HG02571 (cell line): ENCODE data around the gene INSYN2B.
"Not testable (repeated sequence)": the region's sequence is repeated elsewhere in the genome, so short reads cannot be mapped to it uniquely, and the experiment has no call there.

Experiments
- ATAC-seq: cut with Tn5 transposase; IDR thresholded peaks from one replicate; pipeline ENCODE4 v1.9.1; 2021; ENCODE audit warnings: mild to moderate bottlenecking, moderate library complexity; ENCODE audit not compliant: unreplicated experiment

Gene INSYN2B

DNA sequence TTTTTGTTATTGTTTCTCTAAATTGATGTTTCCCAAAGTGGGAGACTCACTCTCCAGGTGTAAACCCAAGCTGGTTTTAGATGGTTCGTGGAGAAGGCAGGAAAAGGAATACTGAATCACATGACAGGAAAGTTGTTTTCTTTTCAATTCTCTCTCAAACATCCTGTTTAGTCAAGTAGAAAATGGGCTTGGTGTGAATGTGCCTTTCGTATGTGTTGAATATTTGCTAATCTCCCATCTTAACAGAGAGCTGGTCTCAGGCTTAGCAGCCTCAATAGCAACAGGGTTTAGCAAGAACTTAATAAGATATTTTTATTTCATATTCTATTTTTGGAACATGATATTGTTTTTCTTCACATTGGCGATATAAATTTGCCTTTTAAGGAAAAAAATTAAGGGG, 119.7 kb downstream of the INSYN2B start:
- ATAC-seq, result no peak

DNA sequence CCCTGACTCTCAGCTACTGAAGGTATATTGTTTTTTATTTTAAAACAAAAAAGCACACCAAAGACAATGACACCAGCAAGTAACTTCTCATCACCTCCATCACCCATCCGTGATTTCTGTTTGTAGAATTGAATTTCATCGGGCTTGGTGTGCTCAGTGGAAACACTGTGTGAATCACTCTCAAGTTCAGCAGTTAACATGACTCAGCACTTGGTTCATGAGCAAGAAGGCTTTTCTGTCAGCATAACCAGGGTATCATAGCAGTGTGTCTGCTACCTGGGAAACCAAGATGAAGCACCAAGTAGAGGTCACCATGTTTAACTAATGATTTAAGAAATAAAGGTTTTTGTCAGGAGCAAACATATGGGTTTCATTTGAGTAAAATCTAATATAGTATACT, 123.7 kb downstream of the INSYN2B start:
- no peak for ATAC-seq

- no peak for ATAC-seq
Observed at GRCh38 chr5:169851321-169851850, 128.9 kb downstream of the INSYN2B start.

DNA sequence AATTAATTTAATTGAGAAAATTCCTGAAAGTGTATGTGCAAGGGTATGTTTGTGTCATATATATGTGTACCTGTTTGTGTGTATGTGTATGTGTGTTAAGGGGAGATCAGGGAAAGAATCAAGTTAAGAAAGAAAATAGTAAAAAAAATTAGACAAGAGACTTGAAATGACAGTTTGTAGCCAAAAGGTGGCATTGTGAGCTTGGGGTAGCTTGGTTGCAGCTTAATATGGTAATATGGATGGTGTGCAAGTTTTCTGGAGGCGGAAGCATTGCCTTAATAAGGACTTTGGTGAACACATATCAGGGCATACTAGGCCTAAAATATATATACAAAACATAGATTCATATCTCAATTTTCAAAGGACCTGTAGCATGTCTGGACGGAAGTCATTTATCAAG, 129.9 kb downstream of the INSYN2B start:
- no peak for ATAC-seq

DNA sequence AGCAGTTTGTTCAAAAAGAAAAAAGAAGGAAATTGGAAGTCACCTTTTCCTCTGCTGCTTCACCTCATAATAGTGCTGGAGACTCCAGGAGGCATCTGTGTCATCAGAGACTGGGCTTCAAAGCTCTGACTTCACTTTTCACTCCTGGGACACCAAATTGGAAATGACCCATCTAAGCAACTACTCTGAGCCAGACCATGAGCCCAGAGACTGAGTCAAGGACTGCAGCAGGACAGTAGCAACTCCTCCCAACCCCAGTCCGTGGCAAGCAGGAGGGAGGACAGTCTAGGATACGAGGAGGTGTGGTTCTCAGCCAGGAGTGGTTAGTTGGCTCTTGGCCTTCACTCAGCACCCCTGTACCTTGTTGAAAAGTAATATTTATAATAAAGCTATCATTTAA, 131.5 kb downstream of the INSYN2B start:
- no peak for ATAC-seq

- ATAC-seq, result no peak
Observed at GRCh38 chr5:169848271-169848670, 132.0 kb downstream of the INSYN2B start.

- no peak for ATAC-seq
Observed at GRCh38 chr5:169847519-169847918, 132.8 kb downstream of the INSYN2B start.

DNA sequence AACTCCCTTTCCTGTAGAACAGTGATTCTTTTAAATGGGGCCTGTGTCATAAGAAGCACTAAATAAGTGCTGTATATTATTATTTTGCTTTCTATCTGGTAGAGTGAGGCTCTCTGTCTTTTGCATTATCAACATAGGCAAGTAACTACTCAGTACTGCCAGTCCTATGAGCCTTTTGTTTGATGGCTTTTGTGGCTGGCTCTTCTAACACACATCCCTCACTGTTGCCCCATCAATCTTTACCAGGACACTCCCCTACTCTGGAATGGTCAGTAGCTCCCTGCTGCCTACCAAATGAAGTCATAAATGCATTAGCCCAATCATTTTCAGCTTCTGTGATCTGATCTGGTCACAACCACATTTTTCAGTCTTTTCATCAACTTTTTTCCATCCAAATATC, 137.6 kb downstream of the INSYN2B start:
- ATAC-seq, result no peak

DNA sequence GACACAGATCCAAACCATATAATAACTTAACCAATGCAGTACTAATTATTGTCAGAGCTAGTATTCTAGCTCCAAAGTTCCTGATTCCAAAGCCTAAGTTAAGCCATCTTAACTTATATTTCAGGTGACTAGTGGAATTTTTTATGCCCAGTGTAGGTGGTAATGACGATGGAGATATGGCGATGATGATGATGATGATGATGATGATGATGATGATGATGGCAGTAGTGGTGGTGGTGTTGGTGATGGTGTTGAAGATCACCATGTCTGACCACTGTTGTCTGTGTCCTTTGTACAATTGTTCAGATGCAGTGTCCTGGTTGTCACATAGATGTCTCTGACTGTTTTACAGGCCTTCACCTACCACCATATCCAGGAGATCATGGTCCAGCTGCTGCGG, 139.9 kb downstream of the INSYN2B start:
- ATAC-seq, result no peak

- ATAC-seq, result peak; percentile 83
Observed at GRCh38 chr5:169838688-169839087, 141.6 kb downstream of the INSYN2B start.

GRCh38 chr5:169837686-169838085, 142.6 kb downstream of the INSYN2B start:
- ATAC-seq, result no peak

DNA sequence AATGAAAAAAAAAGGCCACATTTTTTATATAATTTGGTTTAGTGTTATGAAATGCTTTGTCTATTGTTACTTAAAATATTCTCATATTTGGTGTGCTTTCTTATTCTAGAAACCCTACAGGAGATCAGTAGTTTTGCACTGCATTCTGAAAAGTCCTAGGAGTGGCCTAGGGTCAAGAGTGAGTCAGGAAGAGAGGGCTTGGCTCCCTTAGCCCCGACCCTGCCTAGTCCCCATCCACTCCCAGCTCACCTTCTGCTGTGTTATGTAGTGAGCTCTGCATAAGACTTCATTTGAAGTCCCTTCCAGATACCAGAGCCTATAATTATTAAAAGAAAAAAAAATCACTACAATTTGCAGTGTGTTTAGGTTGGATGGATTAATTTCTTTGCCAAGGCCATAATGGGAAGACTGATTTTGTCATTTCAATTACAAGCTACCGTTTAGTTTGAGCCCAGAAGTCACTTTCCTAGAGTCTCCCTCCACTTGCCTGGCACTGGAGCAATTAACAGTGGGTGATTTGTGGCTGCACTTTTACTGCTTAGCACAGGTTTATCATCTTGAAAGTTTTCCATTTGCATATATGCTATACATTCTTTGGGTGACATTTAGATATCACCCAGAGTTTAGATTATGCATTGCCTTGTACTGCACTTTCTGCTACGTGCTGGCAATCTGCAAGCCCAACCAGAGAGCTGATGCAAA, 143.3 kb downstream of the INSYN2B start:
- ATAC-seq, result no peak

DNA sequence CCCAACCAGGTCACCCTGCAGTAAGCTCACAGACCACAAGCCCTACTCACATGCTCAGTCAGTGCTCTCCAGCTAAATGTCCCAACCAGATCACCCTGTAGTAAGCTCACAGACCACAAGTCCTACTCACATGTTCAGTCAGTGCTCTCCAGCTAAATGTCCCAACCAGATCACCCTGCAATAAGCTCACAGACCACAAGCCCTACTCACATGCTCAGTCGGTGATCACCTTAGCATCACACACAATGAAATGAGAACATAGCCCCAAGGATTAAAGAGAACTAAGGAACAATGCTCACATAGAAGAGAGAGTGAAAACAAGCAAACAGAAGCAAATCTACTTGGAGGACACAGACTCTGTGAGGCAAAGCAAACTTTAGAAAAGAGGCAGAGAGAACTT, 145.8 kb downstream of the INSYN2B start:
- ATAC-seq, result not testable (repeated sequence)

DNA sequence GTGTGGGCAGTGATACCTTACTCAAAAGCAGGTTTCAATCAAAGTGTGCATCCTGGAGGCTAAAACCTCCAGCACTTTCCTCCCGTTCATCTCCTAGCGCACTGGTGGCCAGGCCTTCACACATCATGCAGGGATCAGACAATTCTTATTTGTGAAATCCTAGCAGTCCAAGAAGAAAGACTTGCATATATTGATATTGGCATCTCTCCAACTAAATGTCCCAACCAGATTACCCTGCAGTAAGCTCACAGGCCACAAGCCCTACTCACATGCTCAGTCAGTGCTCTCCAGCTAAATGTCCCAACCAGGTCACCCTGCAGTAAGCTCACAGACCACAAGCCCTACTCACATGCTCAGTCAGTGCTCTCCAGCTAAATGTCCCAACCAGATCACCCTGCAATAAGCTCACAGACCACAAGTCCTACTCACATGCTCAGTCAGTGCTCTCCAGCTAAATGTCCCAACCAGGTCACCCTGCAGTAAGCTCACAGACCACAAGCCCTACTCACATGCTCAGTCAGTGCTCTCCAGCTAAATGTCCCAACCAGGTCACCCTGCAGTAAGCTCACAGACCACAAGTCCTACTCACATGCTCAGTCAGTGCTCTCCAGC, 146.5 kb downstream of the INSYN2B start:
- ATAC-seq, result not testable (repeated sequence)

DNA sequence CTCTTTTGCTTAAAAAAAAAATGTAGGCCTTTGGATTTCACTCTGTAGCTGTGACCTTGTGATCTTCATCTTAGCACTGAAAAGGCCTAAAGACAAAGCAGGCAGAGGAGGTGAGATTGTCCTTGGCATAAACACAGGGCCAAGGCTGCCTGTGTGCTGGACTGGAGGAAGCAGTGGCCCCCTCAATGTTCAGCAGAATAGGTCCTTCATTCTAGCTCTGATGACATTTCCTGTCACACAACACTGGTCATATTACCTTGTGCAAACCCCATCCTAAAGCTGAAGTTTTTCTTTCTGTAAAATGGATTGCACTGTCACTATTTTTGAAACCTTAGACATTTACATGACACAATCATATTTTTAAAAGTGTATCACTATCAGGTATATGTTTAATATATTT, 147.4 kb downstream of the INSYN2B start:
- ATAC-seq, result no peak

DNA sequence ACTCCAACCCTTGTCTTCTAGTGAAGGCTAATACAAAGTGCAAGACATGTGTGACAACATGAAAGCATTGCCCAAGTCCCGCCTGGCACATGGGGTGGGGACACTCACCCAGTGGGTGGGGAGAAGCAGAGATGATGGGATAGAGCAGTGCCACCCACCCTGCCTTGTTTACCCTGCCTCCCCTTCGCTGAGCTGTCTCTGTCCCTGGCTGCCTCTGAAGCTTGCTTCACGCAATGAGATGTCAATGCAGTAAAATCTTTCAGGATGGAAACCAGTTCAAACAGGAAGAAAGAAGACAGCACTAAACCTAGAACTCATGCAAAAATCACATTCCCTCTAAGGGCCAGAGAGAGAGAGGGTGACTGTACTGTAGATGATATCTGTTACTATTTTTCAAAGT, 148.0 kb downstream of the INSYN2B start:
- ATAC-seq, result no peak

DNA sequence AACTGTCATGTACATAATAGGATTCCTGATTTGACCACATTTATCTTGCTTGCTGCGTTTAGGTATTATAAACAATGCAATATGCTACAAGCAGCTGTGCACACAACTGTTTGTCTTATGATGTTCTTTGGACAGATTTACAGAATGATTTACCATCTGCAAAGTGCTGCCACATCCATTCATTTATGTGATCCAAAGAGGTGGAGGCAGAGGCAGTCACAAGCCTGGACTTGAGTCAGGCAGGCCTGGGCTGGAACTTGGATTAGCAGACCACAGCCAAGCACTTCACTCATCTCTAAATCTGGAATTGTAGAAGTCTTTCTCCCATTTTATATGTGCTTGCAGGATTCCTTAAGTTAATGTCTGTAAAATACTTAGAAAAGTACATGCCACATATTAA, 149.0 kb downstream of the INSYN2B start:
- no peak for ATAC-seq

DNA sequence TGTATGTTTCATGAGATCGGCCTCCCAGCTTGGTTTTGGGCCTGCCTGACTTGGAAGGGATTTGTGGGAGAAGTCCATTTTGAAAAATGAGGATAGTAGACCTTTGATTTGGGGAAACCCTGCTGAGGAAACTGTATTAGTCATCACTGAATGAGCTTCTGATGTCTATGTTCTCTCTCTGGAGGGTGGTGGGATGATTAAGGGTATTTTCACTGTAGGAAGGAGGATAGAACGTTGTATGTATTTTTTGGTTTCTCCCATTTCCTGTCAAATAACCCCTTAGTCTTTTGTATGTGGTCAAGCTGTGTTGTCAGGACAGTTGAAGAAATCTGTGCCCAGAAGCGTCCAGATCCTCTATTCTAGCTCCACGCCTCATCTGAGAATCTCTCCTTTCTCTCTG, 151.9 kb downstream of the INSYN2B start:
- no peak for ATAC-seq

DNA sequence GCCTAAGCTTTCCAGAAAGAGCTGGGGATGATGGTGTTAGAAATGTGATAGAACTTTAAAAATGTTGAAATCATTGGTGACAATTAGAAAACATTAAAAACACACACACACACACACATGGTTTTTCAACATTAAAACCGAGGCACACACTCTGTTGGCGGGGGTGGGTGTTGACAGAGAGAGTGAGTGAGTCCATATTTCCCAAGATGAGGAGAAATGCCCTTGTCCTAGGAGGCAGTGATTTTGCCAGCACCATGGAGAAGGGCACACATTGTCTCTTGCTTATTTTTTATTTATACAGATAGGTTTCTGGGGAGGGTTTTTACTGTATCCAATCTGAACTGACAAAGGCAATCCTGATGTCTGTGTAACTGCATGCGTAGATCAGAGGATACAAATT, 152.5 kb downstream of the INSYN2B start:
- no peak for ATAC-seq

DNA sequence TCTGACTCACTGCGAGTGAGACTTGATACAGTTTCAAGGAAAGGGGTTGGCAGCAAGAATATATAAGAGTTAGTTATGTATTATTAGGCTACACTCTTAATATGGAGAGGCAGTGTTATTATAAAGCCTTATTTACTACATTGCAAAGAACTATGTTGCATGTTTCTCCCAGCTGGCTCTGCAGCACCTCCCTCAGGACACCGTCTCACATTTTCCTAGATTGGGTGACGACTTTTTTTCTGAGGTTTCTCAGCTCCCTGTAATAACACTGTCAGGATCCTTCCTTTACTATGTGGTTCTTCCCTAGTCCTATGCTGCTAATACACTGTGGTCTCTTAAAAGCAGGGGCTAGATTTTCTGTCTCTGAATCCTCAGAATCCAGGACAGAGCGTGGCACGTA, 153.7 kb downstream of the INSYN2B start:
- ATAC-seq, result no peak

GRCh38 chr5:169817031-169817430, 163.3 kb downstream of the INSYN2B start:
- no peak for ATAC-seq

DNA sequence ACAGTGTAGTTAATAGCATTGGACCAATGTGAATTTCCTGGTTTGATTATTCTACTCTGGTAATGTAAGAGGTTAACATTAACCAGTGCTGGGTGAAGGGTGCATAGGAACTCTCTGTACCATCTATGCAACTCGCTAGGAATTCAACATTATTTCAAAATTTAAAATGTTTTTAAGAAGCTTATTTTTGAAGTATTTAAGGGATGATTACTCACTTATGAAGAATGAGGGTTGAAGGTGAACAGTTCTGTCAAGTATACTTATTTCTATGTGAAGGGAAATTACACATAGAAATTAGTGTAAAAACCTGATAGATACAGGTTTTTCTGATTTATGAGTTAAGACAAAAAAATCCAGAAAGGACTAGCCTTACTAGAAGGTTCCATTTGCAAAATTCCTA, 165.8 kb downstream of the INSYN2B start:
- ATAC-seq, result no peak
